Loucy (cell line): ENCODE data around the gene HOXD13.

Experiments used
- H2AFZ ChIP-seq: fragments of 200-600 bp; sonication (generic); 2 replicates; pipeline ENCODE4 v1.6.0; 2016; ENCODE audit warnings: antibody characterized with exemption, mild to moderate bottlenecking, low read length, moderate library complexity
- H3F3A ChIP-seq: fragments of 200-600 bp; 2 replicates; pipeline ENCODE4 v1.6.0; 2016; ENCODE audit warnings: antibody characterized with exemption, low read depth, mild to moderate bottlenecking
- H3K27me3 ChIP-seq: fragments of 200-600 bp; sonication (generic); 2 replicates; pipeline ENCODE4 v1.6.1; 2014; ENCODE audit warnings: low read length, mild to moderate bottlenecking; ENCODE audit not compliant: insufficient read depth, poor library complexity, severe bottlenecking
- H3K36me3 ChIP-seq: fragments of 200-600 bp; sonication (generic); 2 replicates; pipeline ENCODE4 v1.6.1; 2016; ENCODE audit warnings: low read length; ENCODE audit not compliant: insufficient read depth
- H3K4me1 ChIP-seq: fragments of 200-600 bp; sonication (generic); 2 replicates; pipeline ENCODE4 v1.5.1; 2014; ENCODE audit warnings: low read length, mild to moderate bottlenecking; ENCODE audit not compliant: insufficient read depth, poor library complexity, severe bottlenecking
- H3K4me2 ChIP-seq: fragments of 200-600 bp; sonication (generic); 2 replicates; pipeline ENCODE4 v1.6.0; 2014; ENCODE audit warnings: antibody characterized with exemption, low read length, low read depth, mild to moderate bottlenecking; ENCODE audit not compliant: poor library complexity, severe bottlenecking
- H3K4me3 ChIP-seq: fragments of 200-600 bp; sonication (generic); 2 replicates; pipeline ENCODE4 v1.5.1; 2014; ENCODE audit warnings: low read length, mild to moderate bottlenecking, mixed read lengths; ENCODE audit not compliant: poor library complexity, severe bottlenecking
- H3K79me2 ChIP-seq: fragments of 200-600 bp; sonication (generic); 2 replicates; pipeline ENCODE4 v1.6.1; 2014; ENCODE audit warnings: low read length; ENCODE audit not compliant: insufficient read depth
- H3K9ac ChIP-seq: fragments of 200-600 bp; sonication (generic); 2 replicates; pipeline ENCODE4 v1.6.0; 2014; ENCODE audit warnings: mild to moderate bottlenecking, low read depth, low read length, moderate library complexity; ENCODE audit not compliant: poor library complexity, severe bottlenecking
- H3K9me2 ChIP-seq: fragments of 200-600 bp; sonication (generic); replicated peaks from 2 replicates; pipeline ENCODE4 v1.6.1; 2016; ENCODE audit warnings: low read depth, low read length, mixed read lengths
- H3K9me3 ChIP-seq: fragments of 200-600 bp; sonication (generic); 2 replicates; pipeline ENCODE4 v1.6.1; 2014; ENCODE audit warnings: mild to moderate bottlenecking, antibody characterized with exemption, low read length, low read depth; ENCODE audit not compliant: insufficient read depth
- H4K20me1 ChIP-seq: fragments of 200-600 bp; sonication (generic); 2 replicates; pipeline ENCODE4 v1.6.0; 2014; ENCODE audit warnings: antibody characterized with exemption, low read length, mild to moderate bottlenecking; ENCODE audit not compliant: insufficient read depth, poor library complexity, severe bottlenecking
- EZH2phosphoT487 ChIP-seq: fragments of 200-600 bp; IDR thresholded peaks from 2 replicates; pipeline ENCODE4 v1.6.1; 2018; ENCODE audit warnings: antibody characterized with exemption, mild to moderate bottlenecking, moderate library complexity, borderline replicate concordance
- TF ChIP-seq, protein P1 (sequence below): fragments of 200-600 bp; sonication (generic); conservative IDR thresholded peaks from 2 replicates; pipeline ENCODE4 v1.5.1; 2014; ENCODE audit warnings: mild to moderate bottlenecking, antibody characterized with exemption, low read length

Gene HOXD13

DNA sequence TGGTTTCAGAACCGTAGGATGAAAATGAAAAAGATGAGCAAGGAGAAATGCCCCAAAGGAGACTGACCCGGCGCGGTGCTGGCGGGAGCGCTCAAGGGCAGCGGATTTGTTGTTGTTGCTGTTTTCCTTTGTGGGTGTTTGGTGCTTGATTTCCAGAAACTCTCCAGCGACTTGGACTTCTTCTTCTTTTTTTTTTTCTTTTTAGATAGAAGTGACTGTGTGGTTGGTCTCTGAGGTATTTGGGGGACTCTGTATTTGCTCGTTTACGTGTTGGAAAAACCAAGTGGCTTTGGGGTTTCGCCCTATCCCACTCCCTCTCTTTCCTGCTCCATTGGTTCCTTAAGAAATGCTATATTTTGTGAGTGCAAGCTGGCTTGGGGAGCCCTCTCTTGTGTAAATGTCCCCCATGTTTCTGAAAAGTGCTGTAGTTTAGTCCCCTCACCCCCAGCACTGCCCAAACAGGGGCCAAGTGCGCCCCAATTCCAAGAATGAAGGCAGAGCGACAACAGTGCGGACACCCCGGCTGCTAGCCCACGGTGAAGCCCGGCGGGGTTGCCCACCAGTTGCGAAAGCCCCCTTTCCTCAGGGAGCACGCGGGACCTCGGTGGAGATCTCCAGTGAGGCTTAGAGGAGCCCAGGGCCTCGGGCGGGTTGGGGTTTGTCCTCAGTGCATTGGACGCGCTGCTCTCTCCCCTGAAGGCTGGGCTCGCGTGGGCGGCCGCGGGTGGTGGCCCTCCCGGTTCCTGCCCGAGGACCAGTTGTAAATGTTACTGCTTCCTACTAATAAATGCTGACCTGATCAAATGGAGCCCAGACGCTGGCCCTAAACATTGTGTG lies 31.8 kb downstream of the HOXD13 start:
- H3K27me3 ChIP-seq = peaks cover 11% of the 10 kb centered on the region
- H2AFZ ChIP-seq = no peak overlapping the region
- H3F3A ChIP-seq = no peaks in the 10 kb centered on the region
- H3K4me3 ChIP-seq = no peak overlapping the region
- H3K36me3 ChIP-seq = no peaks in the 10 kb centered on the region
- no peaks in the 10 kb centered on the region for H3K9me2 ChIP-seq
- H4K20me1 ChIP-seq = no peaks in the 10 kb centered on the region
- no peaks in the 10 kb centered on the region for H3K9me3 ChIP-seq
- no peaks in the 10 kb centered on the region for H3K79me2 ChIP-seq
- H3K4me2 ChIP-seq = no peak overlapping the region
- H3K9ac ChIP-seq = no peak overlapping the region
- no peak for TF ChIP-seq EZH2phosphoT487
- TF ChIP-seq, protein P1, sequence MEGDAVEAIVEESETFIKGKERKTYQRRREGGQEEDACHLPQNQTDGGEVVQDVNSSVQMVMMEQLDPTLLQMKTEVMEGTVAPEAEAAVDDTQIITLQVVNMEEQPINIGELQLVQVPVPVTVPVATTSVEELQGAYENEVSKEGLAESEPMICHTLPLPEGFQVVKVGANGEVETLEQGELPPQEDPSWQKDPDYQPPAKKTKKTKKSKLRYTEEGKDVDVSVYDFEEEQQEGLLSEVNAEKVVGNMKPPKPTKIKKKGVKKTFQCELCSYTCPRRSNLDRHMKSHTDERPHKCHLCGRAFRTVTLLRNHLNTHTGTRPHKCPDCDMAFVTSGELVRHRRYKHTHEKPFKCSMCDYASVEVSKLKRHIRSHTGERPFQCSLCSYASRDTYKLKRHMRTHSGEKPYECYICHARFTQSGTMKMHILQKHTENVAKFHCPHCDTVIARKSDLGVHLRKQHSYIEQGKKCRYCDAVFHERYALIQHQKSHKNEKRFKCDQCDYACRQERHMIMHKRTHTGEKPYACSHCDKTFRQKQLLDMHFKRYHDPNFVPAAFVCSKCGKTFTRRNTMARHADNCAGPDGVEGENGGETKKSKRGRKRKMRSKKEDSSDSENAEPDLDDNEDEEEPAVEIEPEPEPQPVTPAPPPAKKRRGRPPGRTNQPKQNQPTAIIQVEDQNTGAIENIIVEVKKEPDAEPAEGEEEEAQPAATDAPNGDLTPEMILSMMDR = no peak
- no peaks in the 10 kb centered on the region for H3K4me1 ChIP-seq

DNA sequence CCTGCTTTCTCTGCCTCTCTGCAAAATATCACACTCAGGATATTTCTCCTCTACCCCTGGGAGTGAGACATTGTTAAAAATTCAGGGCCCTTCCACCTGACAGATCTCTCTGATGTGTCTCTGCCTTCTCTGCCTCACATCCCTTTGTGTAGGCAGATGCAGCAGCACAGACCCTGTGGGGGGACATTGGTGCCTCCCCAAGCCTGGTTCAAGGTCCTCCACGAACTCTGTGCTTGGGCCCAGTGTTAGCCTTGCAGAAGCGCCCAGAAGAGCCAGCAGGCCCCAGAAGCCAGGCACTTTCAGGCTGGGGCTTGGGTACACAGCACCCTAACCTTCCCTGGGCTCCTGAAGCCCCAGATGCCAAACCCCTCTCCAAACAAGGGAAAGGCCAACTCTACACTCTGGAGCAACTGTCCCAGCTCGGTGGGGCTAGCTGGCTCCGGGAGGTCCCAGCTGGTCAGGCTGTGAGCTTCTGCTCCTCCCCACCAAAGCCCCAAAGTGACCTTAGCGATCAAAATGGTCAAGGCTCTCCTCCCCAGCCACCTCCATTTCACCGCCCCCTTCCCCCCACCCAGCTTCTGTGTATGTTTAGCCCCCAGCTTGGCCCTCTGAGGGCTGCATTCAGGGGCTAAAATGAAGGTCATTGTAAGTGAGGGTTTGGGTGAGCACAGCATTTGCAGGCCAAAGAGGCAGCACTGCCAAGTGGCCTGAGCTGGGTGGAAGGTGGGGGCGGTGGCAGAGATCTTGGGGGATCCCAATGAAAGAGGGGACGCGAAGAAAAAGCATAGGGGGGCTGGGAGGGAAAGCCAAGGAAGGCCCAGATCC lies 32.6 kb downstream of the HOXD13 start:
- no peak for TF ChIP-seq EZH2phosphoT487
- TF ChIP-seq, protein P1 = no peak
- no peaks in the 10 kb centered on the region for H3F3A ChIP-seq

DNA sequence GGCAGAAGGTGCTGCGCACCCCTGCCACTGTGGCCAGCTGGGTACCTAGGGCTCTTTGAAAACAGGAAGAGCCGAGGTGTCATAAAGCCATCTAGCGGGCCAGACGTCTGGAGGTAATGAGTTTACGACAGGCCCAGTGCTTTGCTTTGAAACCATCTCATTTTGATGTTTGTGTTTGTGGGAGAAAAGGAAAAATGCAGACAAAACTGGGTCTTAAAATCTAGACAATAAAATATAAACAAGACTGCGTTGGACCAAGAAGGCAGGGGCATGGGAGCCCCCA lies 33.2 kb downstream of the HOXD13 start:
- no peak overlapping the region for H3K9ac ChIP-seq
- no peak overlapping the region for H3K4me3 ChIP-seq
- no peaks in the 10 kb centered on the region for H3K79me2 ChIP-seq
- H2AFZ ChIP-seq = no peak overlapping the region
- no peaks in the 10 kb centered on the region for H3K27me3 ChIP-seq
- TF ChIP-seq EZH2phosphoT487 = no peak
- TF ChIP-seq, protein P1 = no peak
- H3F3A ChIP-seq = no peaks in the 10 kb centered on the region
- H3K9me2 ChIP-seq = no peaks in the 10 kb centered on the region
- no peaks in the 10 kb centered on the region for H3K4me1 ChIP-seq
- no peaks in the 10 kb centered on the region for H4K20me1 ChIP-seq
- H3K9me3 ChIP-seq = no peaks in the 10 kb centered on the region
- H3K4me2 ChIP-seq = no peak overlapping the region
- no peaks in the 10 kb centered on the region for H3K36me3 ChIP-seq

More for the DNA sequence above, 32.6 kb downstream of the HOXD13 start:
- Histone ChIP-seq H3K4me1 (no peaks in the 10 kb centered on the region), H3K79me2 (no peaks in the 10 kb centered on the region), H4K20me1 (no peaks in the 10 kb centered on the region), H3K9me3 (no peaks in the 10 kb centered on the region), H3K4me3 (no peak overlapping the region), H3K27me3 (peaks cover 4% of the 10 kb centered on the region), H2AFZ (no peak overlapping the region), H3K9me2 (no peaks in the 10 kb centered on the region), H3K9ac (no peak overlapping the region), H3K36me3 (no peaks in the 10 kb centered on the region), H3K4me2 (no peak overlapping the region)
